ENCODE measurements around the gene ARMC7. TPM values are rescaled to one million over a fixed set of nuclear protein-coding genes. Genes with fewer than 3 reads are reported as not detected.
A peak's percentile ranks its signal among the peaks of the same experiment; 100 is the strongest.

ARMC7 gene
- total RNA-seq, 1 donor from 2014 or later = 12.3 TPM

GRCh38 chr17:75079023-75079373, 30.8 kb upstream of the ARMC7 start:
- no peak for DNase-seq (ENCODE audit: low read depth)
- peak overlapping the region; percentile 14 for H3K4me3 ChIP-seq (ENCODE audit: low read depth, low read length)
- TF ChIP-seq, protein P1, sequence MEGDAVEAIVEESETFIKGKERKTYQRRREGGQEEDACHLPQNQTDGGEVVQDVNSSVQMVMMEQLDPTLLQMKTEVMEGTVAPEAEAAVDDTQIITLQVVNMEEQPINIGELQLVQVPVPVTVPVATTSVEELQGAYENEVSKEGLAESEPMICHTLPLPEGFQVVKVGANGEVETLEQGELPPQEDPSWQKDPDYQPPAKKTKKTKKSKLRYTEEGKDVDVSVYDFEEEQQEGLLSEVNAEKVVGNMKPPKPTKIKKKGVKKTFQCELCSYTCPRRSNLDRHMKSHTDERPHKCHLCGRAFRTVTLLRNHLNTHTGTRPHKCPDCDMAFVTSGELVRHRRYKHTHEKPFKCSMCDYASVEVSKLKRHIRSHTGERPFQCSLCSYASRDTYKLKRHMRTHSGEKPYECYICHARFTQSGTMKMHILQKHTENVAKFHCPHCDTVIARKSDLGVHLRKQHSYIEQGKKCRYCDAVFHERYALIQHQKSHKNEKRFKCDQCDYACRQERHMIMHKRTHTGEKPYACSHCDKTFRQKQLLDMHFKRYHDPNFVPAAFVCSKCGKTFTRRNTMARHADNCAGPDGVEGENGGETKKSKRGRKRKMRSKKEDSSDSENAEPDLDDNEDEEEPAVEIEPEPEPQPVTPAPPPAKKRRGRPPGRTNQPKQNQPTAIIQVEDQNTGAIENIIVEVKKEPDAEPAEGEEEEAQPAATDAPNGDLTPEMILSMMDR (conservative IDR thresholded peaks at IDR 0.05; ENCODE audit: low read depth, low read length) = no peak

DNA sequence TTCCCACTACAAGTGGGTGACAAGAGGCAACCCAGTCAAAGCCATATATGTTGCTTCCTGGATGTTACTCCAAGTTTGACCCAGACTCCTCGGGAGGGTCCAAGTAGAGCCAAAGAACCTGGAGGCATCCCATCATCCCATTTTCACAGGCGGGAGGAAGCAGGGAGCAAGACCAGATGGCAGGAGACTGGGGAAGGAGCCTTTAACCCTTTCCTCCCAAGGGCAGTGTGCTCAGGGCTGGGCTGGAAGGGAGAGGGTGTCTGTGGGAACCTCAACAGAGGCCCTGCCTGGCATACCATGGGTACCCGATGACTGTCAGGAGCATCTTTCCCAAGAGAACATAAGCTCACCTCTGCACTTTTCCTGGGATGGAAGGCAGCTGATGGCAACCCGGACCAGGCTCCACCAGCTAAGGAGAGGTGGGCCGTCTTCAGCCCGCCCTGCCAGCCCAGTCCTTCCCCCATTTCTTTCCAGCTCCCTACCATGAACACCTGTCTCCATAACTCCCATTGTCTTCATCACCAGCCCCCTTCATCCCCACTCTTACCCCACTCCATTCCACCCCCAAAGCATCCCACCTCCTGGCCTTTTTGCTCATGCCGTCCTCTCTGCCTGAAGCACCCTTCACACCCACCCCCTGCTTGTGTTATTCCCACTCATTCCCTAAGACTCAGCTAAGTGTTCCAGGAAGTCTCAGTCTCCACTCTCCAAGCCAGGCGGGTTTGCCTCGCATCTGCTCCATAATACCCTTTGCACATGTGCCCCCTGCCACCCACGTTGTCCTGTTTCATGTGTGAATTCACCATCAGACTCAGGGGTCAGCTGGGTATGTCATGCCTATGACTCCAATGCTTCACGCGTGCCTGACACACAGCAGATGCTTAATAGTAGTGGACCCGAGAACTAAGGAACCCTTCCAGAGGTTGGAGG, 27.9 kb upstream of the ARMC7 start:
- TF ChIP-seq, protein P1 (conservative IDR thresholded peaks at IDR 0.05; ENCODE audit: low read depth, low read length) = no peak
- H3K4me3 ChIP-seq (ENCODE audit: low read depth, low read length) = no peak overlapping the region
- no peak for DNase-seq (ENCODE audit: low read depth)

DNA sequence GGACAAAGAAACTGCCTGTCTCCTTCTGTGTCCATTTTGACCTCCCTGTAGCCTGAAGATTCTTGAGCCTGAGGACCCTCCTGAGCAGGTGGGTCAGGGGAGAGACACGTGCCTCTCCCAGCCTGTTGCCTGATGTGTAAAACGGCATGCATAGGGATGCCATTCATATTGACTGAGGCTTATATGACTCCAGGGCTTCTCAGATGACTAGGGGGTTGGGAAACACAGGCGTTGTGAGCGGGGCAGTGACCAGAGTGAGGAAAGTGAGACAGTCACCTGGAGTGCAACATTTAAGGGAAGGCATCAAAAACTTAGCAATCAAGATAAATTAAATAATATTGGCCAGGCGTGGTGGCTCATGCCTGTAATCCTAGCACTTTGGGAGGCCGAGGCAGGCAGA, 27.1 kb upstream of the ARMC7 start:
- no peak overlapping the region for H3K4me3 ChIP-seq (ENCODE audit: low read depth, low read length)
- DNase-seq (ENCODE audit: low read depth) = no peak
- TF ChIP-seq, protein P1 (conservative IDR thresholded peaks at IDR 0.05; ENCODE audit: low read depth, low read length) = no peak

- TF ChIP-seq, protein P1 (conservative IDR thresholded peaks at IDR 0.05; ENCODE audit: low read depth, low read length) = no peak
- H3K4me3 ChIP-seq (ENCODE audit: low read depth, low read length) = no peak overlapping the region
- no peak for DNase-seq (ENCODE audit: low read depth)
Measured at GRCh38 chr17:75084039-75084660, 25.6 kb upstream of the ARMC7 start.

DNA sequence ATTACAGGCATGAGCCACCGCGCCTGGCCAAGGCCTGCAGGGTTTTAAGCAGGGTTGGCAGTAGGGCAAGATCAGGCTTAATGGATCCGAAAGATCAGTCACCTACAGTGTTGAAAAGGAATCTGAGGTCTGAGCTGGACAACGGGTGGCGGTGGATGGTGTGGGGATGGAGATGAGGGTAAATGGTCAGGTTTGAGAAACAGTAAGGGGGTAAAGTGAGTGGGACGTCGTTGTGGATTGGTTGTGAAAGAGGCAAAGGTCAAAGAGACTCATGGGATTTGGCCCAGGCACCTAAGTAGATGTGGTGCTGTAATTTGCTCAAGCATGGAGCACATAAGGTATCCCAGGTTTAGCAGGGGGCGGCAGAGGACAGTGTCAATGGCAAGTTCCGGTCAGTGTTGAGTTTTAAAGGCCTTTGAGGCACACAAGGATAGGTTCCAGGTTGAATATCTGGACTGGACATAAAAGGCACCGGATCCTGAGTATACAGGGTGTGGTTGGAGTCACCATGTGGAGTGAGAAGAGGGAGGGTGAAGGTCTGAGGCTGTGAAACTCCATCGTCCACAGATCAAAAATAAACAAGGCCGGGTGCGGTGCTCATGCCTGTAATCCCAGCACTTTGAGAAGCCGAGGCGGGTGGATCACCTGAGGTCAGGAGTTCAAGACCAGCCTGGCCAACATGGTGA, 23.1 kb upstream of the ARMC7 start:
- H3K4me3 ChIP-seq (ENCODE audit: low read depth, low read length) = no peak overlapping the region
- DNase-seq (ENCODE audit: low read depth) = no peak
- TF ChIP-seq, protein P1 (conservative IDR thresholded peaks at IDR 0.05; ENCODE audit: low read depth, low read length) = no peak

GRCh38 chr17:75087182-75087557, 22.6 kb upstream of the ARMC7 start:
- no peak for DNase-seq (ENCODE audit: low read depth)
- H3K4me3 ChIP-seq (ENCODE audit: low read depth, low read length) = peak overlapping the region; percentile 59
- TF ChIP-seq, protein P1 (conservative IDR thresholded peaks at IDR 0.05; ENCODE audit: low read depth, low read length) = no peak

Measured in epithelial cell of proximal tubule (primary cell).